A673 (cell line): ENCODE data around the gene FBXL7. TPM values are rescaled to one million over a fixed set of nuclear protein-coding genes. Genes with fewer than 3 reads are reported as not detected.

Experiments
- BruUV-seq: library from RNA; stranded (reverse); fragments of 400-500 nt; replicated peaks from 2 replicates; lab custom pipeline; 2021; lab: Mats Ljungman, UMichigan
- CTCF ChIA-PET: fragments of 300-600 bp; sonication (Branson Sonifier 250); formaldehyde crosslinking; loops from one replicate; lab custom pipeline; 2022; ENCODE audit warnings: antibody characterized with exemption; lab: Charles Lee
- POLR2A ChIA-PET: fragments of 300-600 bp; sonication (Branson Sonifier 250); formaldehyde crosslinking; loops from one replicate; lab custom pipeline; 2022; ENCODE audit warnings: antibody characterized with exemption; ENCODE audit not compliant: low non-redundant PET; lab: Charles Lee
- DNase-seq: peaks from one replicate; pipeline ENCODE4 v3.0.0-alpha.2; 2015; ENCODE audit warnings: low spot score
- H3K27ac ChIP-seq: fragments of 200-600 bp; sonication (generic); 2 replicates; pipeline ENCODE4 v1.5.1; 2016; ENCODE audit warnings: mixed run types, low read depth, mild to moderate bottlenecking, mixed read lengths, antibody characterized with exemption, low read length; ENCODE audit not compliant: poor library complexity, severe bottlenecking
- H3K27me3 ChIP-seq: fragments of 200-600 bp; sonication (generic); replicated peaks from 2 replicates; pipeline ENCODE4 v1.6.1; 2017; ENCODE audit warnings: mixed run types, low read depth, mild to moderate bottlenecking, mixed read lengths, antibody characterized with exemption, low read length; ENCODE audit not compliant: insufficient read depth, poor library complexity
- H3K36me3 ChIP-seq: fragments of 200-600 bp; sonication (generic); 2 replicates; pipeline ENCODE4 v1.6.1; 2016; ENCODE audit warnings: mixed run types, mild to moderate bottlenecking, mixed read lengths, antibody characterized with exemption, low read length; ENCODE audit not compliant: insufficient read depth, poor library complexity, severe bottlenecking
- H3K4me1 ChIP-seq: fragments of 200-600 bp; sonication (generic); 2 replicates; pipeline ENCODE4 v1.6.1; 2017; ENCODE audit warnings: mixed run types, mild to moderate bottlenecking, mixed read lengths, antibody characterized with exemption, low read length; ENCODE audit not compliant: insufficient read depth, poor library complexity, severe bottlenecking
- H3K4me3 ChIP-seq: fragments of 200-600 bp; sonication (generic); 2 replicates; pipeline ENCODE4 v1.5.1; 2016; ENCODE audit warnings: low read depth, mixed run types, mild to moderate bottlenecking, mixed read lengths, low read length; ENCODE audit not compliant: poor library complexity, severe bottlenecking
- H3K9me3 ChIP-seq: fragments of 200-600 bp; sonication (generic); 2 replicates; pipeline ENCODE4 v1.6.1; 2016; ENCODE audit warnings: mixed run types, low read depth, mild to moderate bottlenecking, mixed read lengths, antibody characterized with exemption, low read length; ENCODE audit not compliant: poor library complexity, severe bottlenecking
- CTCF ChIP-seq: fragments of 300-800, 200-600 bp; sonication (generic); conservative IDR thresholded peaks from 2 replicates; pipeline ENCODE4 v1.5.1; 2017; ENCODE audit warnings: low read depth, mild to moderate bottlenecking, antibody characterized with exemption, low read length, moderate library complexity, mixed read lengths
- EZH2 ChIP-seq: fragments of 200-600 bp; sonication (generic); IDR thresholded peaks from 2 replicates; pipeline ENCODE4 v1.6.1; 2017; ENCODE audit warnings: borderline replicate concordance, low read depth, mild to moderate bottlenecking, mixed read lengths, antibody characterized with exemption, low read length; ENCODE audit not compliant: poor library complexity, severe bottlenecking
- intact Hi-C: fragments of 100-400 bp; cut with micrococcal nuclease; formaldehyde crosslinking; loops from one replicate; pipeline ENCODE4 v1.10.0; 2022; ENCODE audit not compliant: unreplicated experiment
- total RNA-seq: library from RNA; stranded (reverse); gene quantifications from 2 replicates; pipeline ENCODE4 v1.2.3, GENCODE V29; 2021

Gene FBXL7
- total RNA-seq, 1 experiment from 2014 or later = 5.9 TPM

GRCh38 chr5:15634591-15635288, 134.8 kb downstream of the FBXL7 start:
- H3K4me1 ChIP-seq = no peaks in the 10 kb centered on the region
- intact Hi-C loops = no loop called here
- no peak for TF ChIP-seq EZH2
- no peak for TF ChIP-seq CTCF
- H3K4me3 ChIP-seq = no peak overlapping the region
- no peaks in the 10 kb centered on the region for H3K27me3 ChIP-seq
- ChIA-PET CTCF (no interaction called here), POLR2A (no interaction called here)
- no peak overlapping the region for H3K27ac ChIP-seq
- H3K36me3 ChIP-seq = no peaks in the 10 kb centered on the region
- BruUV-seq = no TSS peak
- no peak for DNase-seq
- no peaks in the 10 kb centered on the region for H3K9me3 ChIP-seq

- intact Hi-C loops = no loop called here
- no peak for DNase-seq
- Histone ChIP-seq H3K4me3 (no peak overlapping the region), H3K4me1 (no peaks in the 10 kb centered on the region), H3K9me3 (no peaks in the 10 kb centered on the region), H3K27ac (no peak overlapping the region), H3K36me3 (no peaks in the 10 kb centered on the region), H3K27me3 (no peaks in the 10 kb centered on the region)
- POLR2A ChIA-PET = no interaction called here
- no TSS peak for BruUV-seq
- TF ChIP-seq CTCF (no peak), EZH2 (no peak)
- CTCF ChIA-PET = no interaction called here
Measured at GRCh38 chr5:15635289-15635616, 135.3 kb downstream of the FBXL7 start.

GRCh38 chr5:15637345-15637744, 137.4 kb downstream of the FBXL7 start:
- POLR2A ChIA-PET = no interaction called here
- intact Hi-C loops = no loop called here
- CTCF ChIA-PET = no interaction called here

More at GRCh38 chr5:15637345-15637744, 137.4 kb downstream of the FBXL7 start:
- no peaks in the 10 kb centered on the region for H3K36me3 ChIP-seq
- no peaks in the 10 kb centered on the region for H3K9me3 ChIP-seq
- H3K27me3 ChIP-seq = no peaks in the 10 kb centered on the region
- no peaks in the 10 kb centered on the region for H3K4me1 ChIP-seq
- DNase-seq = no peak
- no peak overlapping the region for H3K27ac ChIP-seq
- TF ChIP-seq CTCF (no peak), EZH2 (no peak)
- no peak overlapping the region for H3K4me3 ChIP-seq
- no TSS peak for BruUV-seq
